ENCODE results near the gene ANKRD39.
"Not testable (repeated sequence)": the region's sequence is repeated elsewhere in the genome, so short reads cannot be mapped to it uniquely, and the experiment has no call there.

ANKRD39 gene

DNA sequence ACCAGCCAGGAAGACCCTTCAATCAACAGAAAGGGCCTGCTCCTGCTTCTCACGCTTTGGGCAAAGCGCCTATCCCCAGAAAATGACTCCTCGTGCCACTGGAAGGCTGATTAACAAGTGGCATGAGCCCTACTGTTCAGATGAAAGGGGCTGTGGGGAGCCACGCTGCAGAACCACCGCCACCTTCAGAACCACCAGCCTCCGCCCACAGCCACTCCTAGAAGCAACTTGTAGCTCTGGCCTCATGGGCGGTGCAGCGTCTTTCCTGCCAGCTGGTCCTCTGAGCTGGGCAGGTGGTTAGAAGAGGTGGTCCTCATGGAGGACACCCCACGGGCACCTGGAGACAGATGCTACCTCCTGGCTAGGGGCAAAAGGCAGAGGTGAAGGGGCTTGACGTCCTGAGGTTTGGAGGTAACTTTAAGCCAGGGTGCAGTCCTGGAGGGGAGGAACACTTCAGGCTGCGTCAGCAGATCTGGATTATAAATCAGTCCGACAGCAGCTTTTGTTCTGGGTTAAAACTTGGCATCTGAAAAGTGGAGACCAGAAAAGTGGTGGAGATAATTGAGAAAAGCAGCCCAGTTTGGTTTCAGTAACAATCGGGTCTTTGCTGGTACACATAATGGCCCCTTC lies 12.9 kb upstream of the ANKRD39 start:
- peak in 1 of 2 experiments; percentile 5 for DNase-seq

DNA sequence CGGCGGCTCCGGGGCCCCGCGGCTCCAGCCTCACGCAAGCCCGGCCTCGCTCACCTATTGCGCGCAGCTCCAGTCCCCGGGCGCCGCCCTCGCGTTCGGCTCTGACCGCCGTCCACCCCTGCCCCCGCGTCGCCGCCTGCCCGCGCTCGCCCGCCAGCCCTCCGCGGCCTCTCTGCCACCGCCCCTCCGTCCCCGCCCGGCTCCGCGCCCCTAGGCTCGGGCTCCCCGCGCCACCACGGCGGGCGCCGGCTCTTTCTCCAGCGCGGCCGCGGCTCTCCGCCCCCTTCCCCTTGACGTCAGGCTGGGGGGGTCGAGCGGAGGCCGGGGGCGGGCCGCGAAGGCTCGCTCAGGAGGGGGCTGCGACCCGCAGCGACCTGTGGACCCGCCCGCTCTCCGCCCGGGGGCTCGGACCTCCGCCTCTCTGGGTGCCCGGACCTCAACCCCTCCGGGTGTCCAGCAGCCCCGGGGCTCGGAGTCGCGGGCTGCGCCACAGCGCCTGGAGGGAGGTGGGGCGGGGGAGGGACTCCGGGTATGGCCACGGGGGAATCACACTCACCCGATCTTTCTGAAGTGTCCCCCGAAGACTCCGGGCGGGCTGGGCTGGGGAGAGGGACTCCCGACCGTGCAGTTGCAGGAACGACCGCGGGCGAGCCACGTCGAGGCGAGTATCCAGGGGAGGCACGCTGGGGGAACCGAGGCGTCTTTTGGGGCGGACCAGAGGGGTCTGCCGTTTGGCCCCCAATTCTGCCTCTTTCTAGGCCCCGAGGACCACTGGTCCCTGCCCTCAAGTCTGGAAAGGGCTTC lies 12.2 kb upstream of the ANKRD39 start, which contains the start of gene SEMA4C:
Gene SEMA4C (minus strand): TSS at position 259 of the 804 bp plus-strand sequence. CDS start 2,194 bp downstream, outside the sequence.
- no peak for DNase-seq

DNA sequence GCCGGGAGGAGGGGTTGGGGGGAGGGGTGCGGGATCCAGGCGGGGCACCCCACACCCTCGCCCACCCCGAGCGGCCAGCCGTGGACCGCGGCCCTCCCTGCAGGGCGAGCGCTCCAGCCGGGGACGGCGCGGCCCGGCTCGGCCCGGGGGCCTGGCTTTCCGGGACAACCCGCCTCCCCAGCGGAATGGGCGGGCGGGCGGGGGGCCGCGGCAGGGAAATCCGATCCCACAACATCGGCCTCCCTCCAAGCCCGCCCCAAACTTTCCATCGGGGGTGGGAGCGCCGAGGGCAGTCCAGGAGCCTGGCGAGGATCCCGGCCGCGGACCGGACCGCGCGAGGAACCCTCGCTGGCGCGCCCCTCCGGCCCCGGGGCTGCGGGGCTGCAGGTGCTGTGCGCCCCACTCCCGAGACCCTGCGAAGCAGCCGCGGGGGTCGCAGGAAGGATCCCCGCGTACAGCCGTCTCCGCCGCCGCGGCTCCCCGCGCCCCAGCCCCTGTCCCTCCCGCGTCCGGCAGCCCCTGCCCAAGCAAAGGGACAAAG lies 11.5 kb upstream of the ANKRD39 start:
- no peak for DNase-seq

DNA sequence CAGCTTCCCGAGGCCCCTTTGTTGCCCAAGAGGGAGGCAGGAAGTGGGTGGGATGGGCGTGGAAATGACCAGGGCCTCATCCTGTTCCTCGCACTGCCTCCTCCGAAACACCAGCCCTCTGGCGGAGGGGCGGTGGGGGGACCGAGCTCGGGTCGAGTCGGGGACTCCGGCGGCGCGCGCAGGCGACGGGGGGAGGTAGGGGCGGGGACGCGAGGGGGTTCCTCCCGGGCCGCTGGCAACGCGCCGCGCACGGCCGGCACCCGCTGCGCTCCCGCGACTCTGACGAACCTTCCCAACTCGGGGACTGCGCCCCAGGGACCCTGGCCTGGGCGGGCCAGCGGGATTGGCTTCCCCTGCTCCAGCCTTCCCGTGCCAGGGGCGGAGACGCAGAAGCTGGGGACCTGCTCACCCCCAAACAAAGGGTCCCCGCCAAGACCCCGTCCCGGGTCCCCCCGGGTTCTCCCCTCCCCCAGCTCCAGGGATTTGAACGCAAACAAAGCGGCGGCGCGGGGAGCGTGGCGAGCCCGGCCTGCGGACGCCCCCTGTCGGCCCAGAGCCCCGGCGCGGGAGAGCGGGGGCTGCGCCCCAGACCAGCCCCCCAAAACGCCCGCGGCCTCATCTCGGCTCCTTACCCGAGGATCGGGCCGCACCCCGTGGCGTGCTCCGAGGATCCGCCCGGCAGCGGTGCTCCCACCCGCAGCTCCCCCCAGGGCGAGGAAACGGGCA lies 10.9 kb upstream of the ANKRD39 start:
- no peak for DNase-seq

DNA sequence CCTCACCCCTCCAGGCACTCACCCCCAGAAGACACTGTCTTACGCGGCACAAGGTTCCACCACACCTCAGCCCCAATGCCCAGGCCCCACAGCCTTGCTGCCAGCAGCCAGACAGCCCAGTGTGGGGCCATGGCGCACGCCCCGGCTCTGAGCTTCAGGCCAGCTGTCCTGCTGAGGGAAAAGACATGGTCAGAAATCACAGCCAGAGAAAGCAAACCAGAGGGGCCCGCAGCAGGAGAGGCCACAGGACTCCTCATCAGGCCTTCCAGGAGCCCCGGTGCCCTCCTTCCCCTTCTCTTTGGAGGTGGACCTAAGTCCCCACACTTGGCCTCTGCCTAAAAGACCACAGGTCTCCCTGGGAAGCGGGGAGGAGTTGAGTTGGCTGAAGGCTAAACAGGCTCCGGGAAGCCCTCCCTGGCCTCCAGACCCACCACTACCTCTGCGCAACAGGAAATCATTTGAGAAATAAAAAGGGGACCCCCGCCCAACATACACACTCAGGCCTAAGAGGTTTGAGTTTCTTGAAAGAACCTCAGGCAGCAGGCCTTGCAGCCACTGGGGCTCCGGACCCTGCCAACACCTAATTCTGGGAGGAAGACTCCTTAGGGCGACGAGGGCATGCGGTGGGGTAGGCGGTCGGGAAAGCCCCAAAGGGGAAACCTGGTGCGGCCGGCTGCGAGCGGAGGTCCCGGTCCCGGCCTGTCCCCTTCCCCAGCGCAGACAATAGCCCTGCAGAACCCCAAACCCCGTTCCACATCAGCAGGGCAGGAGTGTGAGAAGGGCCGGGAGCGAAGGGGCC lies 10.1 kb upstream of the ANKRD39 start:
- peak; percentile 20 to 63 for DNase-seq

DNA sequence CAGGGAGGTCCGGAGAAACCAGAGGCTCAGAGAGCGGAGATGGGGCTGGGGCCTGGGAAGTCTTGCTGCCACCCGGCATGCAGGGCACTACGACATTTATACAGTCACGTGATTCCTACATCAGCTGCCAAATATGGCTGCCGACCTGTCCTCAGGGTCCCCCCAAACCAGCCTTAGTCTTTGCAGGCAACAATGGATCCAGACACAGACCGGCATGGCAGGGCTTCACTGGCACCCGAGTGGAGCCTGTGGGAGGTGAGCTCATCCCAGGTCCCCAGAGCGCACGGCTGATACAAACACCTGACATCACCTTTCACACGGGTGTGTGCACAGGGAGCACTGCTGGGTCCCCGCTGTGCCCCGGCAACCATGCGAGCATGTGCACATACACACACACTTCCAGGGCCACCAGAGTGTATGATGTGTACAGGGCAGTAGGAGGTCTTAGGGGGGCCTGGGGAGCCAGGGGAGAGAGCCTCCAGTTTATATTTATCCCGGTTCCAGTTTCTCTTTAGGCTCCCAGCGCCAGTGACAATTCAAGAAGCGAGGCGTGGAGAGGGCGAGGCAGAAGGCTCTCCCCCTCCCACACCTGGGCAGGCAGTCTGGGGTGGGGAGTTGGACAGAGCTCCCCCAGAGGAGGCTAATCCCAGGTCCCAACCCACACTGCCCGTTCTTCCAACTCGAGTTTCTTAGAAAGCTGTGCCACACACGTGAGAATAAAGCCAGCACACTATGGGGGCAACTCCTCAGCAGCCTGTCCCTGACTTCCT lies 9.4 kb upstream of the ANKRD39 start:
- no peak for DNase-seq

DNA sequence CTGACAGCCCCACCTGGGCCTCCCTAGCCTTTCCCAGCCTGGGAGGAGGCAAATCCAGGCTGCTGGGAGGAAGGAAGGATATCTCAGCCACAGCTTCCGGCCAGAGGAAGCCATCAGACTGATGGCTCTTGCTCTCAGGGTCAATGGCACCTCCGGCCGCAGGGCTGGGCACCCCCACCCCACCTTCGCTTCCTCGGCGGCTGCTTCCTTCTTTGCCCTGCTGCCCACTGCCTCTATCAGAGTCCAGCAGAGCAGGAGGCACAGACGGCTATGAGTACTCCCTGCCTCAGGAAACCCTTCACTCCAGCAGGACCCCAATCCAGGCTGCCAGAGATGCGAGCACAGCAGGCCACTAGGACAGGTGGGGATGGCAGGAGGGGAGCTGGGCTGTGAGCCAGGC lies 8.8 kb upstream of the ANKRD39 start:
- DNase-seq, result no peak

DNA sequence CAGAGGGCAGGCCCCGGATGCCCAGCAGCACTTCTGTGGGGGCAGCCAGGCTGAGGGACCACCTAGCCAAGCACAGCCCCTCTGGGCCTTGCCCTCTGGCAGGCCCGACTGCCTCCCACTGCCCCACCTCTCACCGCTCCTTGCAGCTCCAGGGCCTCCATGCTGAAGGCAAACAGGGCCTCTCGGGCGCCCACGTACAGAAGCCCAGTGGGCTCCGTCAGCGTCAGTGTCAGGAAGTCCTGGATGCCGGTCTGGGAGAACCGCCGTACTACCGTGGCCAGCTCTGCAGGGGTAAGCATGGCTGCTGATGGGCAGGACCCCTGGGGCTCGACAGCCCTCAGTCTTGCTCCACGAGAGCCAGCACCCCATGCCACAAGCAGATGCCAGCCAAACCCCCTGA lies 8.3 kb upstream of the ANKRD39 start:
- no peak for DNase-seq

DNA sequence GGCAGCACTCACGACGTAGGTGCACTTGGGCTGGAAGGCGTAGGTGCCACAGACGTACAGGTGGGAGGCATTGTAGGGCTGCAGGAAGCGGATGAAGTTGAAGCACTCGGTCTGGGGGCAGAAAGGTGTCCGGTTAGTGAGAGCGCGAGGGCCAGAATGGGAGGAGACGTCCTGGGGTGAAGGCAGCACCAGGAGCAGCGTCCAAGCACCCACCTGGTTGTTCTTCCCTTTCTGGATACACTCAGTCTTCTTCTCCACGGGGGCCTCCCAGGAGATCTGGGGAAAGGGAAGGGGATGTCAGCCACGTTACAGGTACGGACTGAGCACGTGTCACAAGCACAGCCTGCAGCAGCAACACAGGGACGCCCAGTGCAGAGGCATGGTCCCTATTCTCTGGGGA lies 7.8 kb upstream of the ANKRD39 start:
- DNase-seq, result no peak

DNA sequence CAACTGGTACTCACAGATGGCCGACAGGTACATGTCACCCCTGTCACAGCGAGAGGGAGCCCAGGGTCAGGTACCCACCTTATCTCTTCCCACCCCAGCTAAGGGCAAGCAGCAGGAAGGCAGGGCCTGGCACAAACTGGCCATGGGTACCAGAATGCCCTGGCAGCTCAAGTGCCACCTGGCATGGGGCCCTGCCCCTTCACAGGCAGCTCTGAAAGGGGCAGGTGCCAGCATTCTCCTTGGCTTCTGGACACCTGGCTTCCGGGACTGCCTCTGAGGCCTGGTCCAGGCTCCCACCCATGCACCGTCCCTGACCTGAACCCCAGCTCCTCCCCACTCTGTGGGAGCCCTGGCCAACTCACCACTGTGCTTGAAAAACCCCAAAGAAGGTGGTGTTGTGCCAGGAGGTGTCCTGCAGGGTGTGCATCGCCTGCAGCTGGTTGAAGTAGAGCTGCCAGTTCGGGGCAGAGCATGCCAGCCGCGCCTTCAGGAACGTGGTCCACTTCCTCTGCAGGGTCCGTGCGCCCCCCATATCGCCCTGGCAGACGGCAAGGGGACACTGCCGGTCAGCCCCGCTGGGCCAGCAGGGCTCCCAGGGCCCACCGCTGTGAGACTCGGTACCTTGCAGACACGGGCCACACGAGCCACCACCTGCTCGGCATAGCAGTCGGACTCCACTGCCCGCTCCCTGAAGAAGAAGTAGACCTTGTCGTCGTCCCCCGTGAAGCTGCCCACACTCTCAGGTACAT lies 6.7 kb upstream of the ANKRD39 start:
- DNase-seq, result peak; percentile 59

DNA sequence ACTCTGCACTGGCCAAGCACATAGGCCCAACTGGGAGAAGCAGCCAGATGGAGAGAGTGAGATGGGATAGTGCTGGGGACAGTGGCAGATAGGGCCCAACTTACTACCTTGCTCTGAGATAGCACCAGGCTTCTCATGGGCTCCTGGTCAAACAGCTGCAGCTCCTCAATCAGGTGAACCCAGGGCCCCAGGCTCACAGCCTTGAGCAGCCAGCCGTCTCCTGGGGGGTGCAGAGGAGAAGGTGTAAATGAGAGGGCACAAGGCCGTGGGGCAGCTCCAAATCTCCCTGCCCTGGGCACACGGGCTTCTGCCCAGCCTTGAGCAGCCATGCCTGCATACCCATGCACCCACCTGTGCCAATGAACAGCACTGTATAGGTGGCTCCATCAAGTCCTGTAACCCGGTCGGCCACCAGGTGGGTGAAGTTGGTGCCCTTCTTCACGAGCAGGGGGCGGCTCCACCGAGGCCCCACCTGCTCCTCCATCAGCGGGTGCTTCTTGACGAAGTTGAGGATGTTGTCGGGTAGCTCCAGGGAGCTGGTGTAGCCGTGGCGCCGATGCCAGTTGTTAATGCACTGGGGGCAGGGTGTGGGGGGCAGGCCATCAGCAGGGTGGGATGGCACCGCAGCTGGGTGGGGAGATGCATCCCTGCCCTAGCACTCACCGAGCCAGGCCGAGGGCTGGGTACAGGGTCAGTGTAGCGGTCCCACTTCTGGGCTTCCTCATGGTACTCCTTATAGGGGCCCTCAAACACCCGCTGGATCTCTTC lies 5.9 kb upstream of the ANKRD39 start:
- DNase-seq, result no peak

DNA sequence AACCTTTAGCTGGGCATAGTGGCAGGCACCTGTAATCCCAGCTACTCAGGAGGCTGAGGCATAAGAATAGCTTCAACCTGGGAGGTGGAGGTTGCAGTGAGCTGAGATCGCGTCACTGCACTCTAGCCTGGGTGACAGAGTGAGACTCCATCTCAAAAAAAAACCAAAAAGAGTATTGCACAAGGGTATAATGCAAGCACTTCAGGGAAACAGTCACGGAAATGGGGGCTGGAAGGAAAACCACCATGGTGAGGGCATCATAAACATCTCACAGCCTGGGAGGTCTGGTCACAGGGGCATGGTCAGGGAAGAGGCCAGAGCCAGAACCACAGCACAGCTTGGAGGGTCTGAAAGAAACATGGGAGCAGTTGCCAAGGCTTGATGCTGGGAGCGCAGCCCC lies 5.2 kb upstream of the ANKRD39 start:
- not testable (repeated sequence) for DNase-seq

DNA sequence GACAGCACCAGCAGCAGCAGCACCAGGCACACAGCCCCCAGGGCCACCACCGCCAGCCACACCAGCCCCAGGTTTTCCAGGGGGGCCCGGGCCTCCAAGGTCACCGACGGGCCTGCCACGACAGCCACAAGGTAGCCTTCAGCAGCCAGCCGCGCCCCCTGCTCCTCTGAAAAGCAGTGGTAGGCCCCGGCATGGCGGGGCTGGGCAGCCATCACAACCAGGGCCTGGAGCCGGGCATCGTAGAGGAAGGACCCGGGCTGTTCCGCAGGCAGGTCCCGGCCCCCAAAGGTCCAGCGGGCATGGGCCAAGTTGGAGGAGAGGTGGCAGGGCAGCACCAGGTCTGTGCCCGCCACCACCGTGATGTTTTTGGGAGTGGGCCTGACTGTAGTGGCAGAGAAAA lies 3.3 kb upstream of the ANKRD39 start:
- DNase-seq, result no peak

DNA sequence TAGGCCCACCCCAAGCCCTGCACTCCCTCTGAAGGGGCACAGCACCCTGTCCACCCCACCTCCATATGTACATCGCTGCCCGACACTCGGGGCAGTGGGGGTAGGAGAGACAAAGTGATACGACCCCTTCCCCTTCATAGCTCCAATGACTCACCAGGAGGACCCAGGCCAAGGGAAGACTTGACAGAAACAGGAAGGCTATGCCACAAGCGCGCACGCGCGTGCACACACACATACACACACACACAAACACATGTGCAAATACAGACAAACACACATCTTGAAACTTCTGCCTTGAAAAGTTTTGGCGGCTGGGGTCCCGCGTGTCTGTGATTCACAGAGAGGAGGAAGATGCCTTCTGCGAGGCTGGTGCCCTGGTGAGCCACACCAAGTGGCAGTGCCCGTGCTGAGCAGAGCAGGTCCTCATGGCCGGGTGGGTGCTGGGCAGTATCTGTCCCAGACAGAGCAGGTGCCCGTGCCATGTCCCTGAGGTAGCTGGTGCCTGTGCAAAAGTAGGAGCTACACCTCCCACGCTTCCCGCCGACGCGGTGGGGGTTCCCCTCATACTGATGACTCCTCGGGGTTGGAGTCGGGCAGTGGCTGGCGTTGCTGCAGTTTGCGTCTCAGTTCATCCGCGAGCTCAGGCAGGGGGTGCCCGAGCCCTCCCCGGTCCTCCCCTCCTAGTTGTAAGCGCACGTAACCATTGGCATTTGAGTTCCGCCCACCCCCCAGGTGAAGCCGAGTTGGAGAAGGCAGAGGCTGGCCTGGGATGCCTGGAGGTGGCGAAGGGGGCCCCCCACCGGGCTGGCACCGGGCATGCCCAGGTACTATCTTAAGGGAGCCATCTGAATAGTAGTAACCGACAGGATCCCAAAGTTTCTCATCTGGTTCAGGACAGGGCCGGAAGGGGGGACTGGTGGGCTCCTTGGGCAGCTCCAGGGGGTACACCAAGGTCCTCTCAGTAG lies 2.5 kb upstream of the ANKRD39 start:
- DNase-seq, result no peak

DNA sequence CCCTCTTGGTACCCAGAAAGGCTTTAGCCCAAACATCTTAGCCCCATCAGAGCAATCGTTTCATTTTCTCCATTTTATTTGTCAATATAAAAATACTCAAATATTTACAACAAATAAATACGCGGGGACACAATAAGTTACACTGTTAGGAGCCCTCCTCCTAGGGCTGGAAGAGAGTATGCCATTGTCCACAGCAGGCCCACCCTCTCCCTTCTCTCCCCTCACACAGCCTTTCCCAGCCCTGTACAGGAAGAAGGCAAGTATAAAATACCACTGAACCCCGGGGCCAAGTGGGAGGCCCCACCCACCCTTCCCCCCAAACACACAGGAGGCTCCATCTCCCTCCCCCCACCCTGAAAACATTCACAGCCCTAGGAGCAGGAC lies 1.9 kb upstream of the ANKRD39 start:
- DNase-seq, result no peak

DNA sequence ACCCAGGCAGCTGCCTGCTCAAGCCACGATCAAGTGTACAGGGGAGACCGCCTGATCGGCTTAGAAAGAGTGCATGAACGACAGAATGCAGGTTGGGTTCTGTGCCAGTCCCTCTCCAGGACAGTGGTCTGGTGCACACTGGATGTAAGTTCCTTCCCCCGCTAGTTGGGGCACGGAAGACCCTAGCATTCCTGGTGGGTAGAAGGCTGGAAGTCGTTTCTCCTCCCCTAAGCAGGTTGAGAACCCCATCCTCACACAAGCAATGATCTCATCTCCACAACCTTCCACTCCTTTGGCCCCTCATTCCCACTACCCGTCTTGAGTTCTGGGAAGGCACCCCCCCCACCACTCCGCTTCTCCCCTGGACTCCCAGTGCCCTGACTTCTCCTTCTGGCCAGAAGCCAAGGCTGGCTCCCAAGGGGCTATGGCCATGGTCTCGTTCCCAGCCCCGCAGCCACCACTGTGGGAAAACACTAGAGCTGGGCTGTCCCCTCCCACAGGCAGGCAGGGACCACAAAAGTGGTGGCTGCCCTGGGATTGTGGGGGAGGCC lies 1.4 kb upstream of the ANKRD39 start:
- DNase-seq, result no peak

DNA sequence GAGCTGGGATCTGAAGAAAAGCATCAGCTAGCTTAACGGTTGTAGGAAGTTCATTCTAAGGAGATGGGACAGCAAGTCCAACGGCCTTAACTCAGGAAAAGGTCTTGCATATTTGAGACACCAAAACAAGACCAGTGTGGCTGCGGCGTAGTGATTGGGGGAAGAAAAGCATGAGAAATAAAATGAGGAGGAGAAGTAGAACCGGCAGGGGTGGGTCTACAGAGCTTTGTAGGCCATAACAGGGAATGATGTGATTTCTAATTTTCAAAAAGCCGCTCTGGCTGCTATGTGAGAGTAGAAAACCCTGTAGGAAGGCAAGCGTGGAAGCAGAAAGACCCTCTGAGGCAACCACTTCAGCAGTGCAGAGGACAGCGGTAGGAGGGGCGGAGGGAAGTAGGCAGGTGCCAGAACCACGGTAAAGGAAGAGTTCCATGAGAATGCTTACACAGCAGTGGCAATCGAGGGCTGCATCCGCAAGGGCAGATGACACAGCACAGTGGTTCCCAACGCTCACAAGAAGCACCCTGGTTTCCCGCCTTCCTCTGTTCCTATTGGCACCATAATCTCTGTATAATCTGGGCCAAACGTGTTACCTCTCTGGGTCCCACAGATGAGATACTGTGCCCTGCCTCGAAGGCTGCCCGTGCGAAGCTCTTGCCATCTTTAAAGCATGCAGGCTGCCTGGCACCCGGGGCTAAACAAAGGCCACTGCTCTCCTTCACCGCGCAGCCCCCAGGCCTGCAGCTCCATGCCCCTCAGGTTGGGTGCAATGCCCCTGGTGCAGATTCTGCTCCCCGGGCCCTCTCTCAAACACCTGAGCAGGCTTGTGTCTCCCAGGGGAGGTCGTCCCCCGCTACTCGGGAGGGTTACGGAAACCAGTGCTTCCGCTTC lies 795 bp downstream of the ANKRD39 start:
- no peak for DNase-seq

DNA sequence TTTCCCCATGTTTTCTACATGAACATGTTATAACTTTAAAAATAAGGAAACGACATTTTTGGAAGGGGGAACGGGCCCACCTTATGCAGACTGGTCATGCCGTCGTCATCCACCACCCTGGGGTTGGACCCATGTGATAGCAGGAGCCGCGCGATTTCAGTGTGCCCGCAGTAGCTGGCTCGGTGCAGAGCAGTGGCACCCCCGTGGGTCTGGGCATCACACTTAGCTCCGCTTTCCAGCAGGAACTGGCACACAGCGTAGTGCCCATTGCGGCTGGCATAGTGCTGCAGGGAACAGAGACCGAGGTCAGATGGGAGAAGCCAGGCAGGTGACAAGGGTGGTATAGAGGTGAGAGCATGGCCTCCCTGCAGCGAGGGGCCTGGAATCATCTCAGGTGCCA lies 4.5 kb downstream of the ANKRD39 start:
- DNase-seq, result peak; percentile 34 to 64

Measured in cerebellar nuclear complex (tissue), 1 donor.